CD4-positive, alpha-beta T cell treated with Interleukin-15 for 4 hours (primary cell): ENCODE data around the gene PRKACG.
"Not testable (repeated sequence)": the region's sequence is repeated elsewhere in the genome, so short reads cannot be mapped to it uniquely, and the experiment has no call there.

Source experiments
- DNase-seq: peaks from one replicate; pipeline ENCODE4 v3.0.0-alpha.2; 2020; ENCODE audit warnings: low spot score

The PRKACG gene

GRCh38 chr9:69014013-69014412 lies at the start of gene PRKACG:
PRKACG (minus strand) TSS chr9:69014113; CDS start chr9:69014092, 21 bp downstream.
- DNase-seq, result no peak

- DNase-seq, result no peak
Measured at GRCh38 chr9:69062195-69062594, 48.3 kb upstream of the PRKACG start.

- no peak for DNase-seq
Measured at GRCh38 chr9:69060766-69061165, 46.9 kb upstream of the PRKACG start.

DNA sequence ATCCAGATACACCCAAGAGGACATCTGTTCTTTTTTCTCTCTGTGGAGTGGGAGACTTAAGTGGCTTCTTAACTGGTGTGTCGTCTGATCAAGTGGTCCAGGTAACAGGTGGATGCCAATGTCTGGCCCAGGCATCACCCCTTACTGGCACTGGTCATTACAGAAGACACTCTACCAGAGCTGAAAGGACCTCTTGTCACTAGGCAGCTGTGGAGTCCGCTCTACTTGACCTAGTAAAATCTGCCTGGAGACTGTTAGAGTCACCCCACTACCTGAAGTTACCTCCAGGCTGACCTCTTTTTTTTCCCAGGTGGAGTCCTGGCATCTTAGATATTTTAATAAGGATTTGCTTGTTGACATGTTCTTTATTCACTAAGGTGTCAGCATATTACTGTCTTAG lies 44.2 kb upstream of the PRKACG start:
- no peak for DNase-seq

GRCh38 chr9:69056191-69056815 lies 42.4 kb upstream of the PRKACG start:
- DNase-seq, result no peak

- no peak for DNase-seq
Measured at GRCh38 chr9:69054989-69055388, 41.1 kb upstream of the PRKACG start.

- not testable (repeated sequence) for DNase-seq
Measured at GRCh38 chr9:69050936-69051335, 37.0 kb upstream of the PRKACG start.

DNA sequence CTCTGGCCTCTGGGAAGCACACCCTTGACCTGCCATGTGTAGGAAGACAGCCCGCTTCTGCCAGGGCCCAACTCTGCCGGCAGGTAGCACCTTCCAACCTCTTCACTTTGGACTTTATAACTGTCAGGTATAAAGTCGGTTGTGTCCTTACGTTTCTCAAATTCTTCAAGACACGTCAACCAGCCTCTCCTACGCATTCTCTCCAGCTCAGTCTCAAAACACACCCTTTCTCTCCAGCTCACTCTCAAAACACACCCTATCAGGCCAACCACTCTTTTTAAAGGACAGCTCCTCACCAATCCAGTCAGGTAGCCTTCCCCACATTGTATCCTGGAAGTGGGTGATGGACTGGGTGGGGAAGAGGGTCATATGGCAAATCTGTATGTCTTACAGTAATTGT lies 35.2 kb upstream of the PRKACG start:
- DNase-seq, result no peak

DNA sequence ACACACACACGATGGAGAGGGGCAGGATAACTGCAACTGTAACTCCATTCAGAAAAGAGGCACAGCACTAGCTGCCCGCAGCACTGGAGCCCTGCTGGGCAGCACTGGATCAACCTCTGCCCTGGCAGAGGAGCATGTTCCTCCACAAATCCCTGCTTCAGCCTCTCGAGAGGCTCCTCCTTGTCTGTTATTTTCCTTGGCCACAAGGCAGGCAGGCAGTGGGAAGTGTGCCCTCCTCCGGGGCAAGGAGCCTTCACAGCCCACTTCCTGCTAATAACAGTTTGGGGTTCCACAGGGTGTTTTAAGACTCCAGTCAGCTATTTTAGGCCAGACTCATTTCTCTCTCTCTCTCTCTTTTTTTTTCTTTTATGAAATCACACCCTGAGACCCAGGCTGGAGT lies 33.5 kb upstream of the PRKACG start:
- DNase-seq, result no peak

DNA sequence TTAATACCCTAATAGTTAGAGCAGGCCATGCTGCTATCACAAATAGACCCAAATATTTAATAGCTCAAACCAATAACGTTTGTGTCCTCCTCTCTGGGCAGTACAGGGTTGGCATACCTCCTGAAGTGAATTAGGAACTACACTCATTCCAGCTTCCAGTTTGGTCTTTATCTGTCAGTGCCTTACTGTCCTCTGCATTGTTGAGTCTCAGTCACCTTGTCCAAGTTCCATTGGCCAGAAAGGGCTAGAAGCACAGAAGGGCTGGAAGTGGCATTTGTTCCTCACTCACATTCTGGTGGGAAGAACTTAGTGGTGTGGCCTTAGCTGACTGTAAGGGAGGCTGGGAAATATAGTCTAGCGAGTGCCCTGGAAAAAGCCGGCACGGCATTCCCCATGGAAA lies 32.8 kb upstream of the PRKACG start:
- no peak for DNase-seq

DNA sequence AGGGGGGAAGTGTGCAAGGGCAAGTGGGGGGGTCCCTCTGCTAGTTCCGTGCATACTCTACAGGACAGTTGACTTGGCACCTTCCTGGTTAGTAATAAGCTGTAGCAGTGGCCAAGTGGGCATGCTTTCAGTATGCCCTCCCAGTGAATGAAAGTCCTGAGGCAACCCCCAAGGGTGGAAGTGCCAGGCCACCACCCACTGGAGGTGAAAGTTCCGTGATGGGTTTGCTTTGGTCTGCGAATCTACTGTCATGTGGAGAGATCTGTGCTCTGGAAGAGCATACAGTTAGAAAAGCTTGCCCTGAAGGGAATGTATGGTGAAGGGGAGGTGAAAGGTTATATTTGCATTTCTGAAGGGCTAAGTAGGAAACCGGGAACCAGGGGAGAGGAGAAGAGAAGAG lies 31.9 kb upstream of the PRKACG start:
- DNase-seq, result no peak

DNA sequence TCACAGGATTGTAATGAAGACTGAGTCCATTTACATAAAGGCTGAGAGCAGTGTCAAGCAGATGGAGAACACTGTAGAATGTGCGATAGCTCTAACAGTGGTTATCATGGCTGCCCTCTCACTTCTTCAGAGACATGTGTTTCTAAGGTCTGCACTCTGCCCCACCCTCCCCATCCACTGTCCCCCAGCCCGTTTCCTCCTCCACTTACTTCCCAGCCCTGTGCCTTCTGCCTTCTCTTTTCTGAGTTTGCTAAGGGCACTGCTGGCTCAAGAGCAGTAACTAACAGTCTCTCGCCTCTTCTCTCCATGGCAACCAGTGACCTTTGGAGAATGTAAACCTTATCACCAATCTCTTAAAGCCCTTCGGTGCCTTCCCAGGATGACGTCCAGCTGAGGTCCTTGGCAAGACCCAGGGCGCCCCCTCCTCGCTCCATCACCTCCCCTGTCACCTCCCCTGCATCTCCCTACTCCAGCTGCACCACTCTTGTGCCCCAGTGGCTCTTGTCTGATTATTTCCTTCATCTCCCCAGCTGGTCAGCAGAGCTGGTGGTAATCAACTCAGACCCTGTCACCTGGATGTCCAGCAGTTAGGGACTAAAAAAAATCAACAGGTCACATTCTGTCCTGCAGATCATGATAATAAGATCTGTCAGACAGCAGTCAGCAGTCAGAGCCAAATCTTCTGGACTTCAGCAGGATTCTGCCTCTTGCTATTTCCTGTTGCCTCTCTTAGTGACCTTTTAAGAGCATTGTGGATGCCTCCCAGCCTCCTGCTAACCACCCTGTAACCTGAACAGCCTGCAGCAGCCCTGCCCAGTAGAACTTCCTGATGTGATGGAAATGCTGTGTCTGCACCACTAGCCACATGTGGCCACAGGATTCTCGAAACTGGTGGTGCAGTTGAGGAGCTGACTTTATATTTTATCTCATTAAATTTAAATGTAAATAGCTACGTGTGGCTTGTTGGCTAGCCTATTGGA lies 30.6 kb upstream of the PRKACG start:
- DNase-seq, result no peak

DNA sequence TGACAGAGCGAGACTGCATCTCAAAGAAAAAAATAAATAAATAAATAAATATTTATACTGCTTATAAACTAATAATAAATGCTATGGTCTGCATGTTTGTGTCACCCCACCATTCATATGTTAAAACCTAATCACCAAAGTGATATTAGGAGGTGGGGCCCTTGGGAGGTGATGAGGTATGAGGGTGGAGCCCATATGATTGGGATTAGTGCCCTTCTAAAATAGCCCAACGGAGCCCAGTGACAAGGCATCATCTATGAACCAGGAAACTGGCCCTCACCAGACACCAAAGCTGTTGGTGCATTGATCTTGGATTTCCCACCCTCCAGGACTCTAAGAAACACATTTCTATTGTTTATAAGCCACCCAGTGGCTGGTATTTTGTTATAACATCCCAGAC lies 26.7 kb upstream of the PRKACG start:
- DNase-seq, result no peak

GRCh38 chr9:69036799-69037198 lies 22.9 kb upstream of the PRKACG start:
- no peak for DNase-seq

DNA sequence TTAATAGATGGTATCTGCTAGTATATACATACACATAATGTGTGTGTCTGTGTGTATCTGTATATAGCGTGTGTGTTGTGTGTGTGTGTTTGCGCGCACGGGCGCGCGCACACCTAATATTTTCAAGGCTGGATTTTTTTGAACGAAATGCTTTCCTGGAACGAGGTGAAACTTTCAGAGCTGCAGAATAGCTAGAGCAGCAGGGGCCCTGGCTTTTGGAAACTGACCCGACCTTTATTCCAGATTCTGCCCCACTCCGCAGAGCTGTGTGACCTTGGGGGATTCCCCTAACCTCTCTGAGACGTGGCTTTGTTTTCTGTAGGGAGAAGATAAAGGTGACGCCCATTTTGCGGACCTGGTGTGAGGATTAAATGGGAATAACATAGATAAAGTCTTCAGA lies 22.4 kb upstream of the PRKACG start:
- DNase-seq, result peak; percentile 15

GRCh38 chr9:69035438-69036308 lies 21.8 kb upstream of the PRKACG start, which contains the start of gene FXN:
FXN (plus strand) TSS chr9:69035752; CDS start chr9:69035783, 31 bp downstream.
- DNase-seq, result peak; percentile 82

DNA sequence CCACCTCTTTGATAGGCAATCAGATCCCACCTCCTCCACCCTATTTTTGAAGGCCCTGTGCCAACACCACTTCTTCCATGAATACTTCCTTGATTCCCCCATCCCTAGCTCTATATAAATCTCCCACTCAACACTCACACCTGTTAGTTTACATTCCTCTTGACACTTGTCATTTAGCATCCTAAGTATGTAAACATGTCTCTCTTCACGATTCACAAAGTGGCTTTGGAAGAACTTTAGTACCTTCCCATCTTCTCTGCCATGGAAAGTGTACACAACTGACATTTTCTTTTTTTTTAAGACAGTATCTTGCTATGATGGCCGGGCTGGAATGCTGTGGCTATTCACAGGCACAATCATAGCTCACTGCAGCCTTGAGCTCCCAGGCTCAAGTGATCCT lies 20.2 kb upstream of the PRKACG start:
- DNase-seq, result no peak

DNA sequence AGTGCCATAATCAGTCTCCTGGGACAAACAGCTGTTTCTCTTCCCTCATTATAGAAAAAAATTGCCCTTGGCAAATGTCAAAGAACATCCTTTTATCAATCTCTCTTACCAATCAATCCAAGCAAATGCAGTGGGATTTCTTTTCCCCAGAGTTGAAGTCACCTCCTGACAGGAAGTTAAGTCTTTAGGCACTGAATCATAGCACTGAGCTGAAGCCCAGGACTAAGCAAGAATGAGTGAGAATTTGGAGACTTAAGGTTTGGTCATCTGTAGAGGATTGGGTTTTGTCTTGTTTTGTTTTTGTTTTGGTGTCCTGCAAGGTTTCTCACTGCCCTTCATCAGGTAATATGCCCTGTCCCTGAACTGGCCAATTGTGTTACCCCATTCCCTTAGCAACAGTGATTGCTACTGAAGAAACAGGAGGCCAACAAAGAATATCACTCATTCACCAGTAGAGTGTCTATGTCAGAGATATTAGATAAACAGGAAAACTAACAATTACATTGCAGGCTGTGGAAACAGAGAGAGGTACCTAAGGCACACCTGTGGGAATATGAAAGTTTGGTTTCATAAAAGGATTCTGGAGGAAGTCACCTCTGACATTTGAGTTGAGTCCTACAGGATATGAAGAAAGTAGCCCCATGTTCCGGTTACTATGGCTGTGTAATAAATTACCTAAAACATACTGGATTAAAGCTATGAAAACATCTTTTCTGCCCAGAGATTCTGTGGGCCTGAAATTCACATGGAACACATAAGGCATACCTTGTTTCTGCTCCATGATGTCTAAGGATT lies 17.1 kb upstream of the PRKACG start:
- no peak for DNase-seq

- no peak for DNase-seq
Measured at GRCh38 chr9:69029535-69029934, 15.6 kb upstream of the PRKACG start.

- DNase-seq, result peak; percentile 34
Measured at GRCh38 chr9:69028754-69029153, 14.8 kb upstream of the PRKACG start.

DNA sequence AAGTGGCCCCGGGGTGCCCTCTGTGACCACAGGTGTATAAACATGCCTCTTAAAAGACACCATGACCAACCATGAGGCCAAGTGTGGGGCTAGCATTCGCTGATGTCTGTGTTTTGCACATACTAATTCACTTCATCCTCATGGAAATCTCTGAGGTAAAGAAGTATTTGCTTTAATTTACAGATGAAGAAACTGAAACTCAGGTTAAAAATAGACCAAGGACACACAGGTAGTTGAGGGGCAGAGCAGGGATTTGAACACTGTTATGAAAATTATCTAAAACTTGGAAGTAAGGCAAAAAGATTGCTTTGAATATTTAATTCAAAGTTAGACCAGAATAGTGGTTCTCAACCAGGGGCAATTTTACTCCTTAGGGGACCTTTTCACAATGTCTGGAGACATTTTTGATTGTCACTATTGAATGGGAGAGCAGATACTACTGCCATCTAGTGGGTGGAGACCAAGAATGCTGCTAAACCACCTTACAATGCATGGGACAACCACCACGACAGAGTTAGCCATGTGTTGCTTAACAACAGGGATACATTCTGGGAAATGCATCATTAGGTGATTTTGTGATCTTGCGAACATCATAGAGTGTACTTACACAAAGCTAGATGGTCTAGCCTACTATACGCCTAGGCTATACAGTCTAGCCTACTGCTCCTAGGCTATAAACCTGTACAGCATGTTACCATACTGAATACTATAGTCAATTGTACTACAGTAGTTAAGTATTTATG lies 13.6 kb upstream of the PRKACG start:
- peak; percentile 64 for DNase-seq
